ENCODE data around the gene MEMO1.

Gene MEMO1

GRCh38 chr2:31998731-31999383 is 12.0 kb downstream of the MEMO1 start:
- TF ChIP-seq, protein P1, sequence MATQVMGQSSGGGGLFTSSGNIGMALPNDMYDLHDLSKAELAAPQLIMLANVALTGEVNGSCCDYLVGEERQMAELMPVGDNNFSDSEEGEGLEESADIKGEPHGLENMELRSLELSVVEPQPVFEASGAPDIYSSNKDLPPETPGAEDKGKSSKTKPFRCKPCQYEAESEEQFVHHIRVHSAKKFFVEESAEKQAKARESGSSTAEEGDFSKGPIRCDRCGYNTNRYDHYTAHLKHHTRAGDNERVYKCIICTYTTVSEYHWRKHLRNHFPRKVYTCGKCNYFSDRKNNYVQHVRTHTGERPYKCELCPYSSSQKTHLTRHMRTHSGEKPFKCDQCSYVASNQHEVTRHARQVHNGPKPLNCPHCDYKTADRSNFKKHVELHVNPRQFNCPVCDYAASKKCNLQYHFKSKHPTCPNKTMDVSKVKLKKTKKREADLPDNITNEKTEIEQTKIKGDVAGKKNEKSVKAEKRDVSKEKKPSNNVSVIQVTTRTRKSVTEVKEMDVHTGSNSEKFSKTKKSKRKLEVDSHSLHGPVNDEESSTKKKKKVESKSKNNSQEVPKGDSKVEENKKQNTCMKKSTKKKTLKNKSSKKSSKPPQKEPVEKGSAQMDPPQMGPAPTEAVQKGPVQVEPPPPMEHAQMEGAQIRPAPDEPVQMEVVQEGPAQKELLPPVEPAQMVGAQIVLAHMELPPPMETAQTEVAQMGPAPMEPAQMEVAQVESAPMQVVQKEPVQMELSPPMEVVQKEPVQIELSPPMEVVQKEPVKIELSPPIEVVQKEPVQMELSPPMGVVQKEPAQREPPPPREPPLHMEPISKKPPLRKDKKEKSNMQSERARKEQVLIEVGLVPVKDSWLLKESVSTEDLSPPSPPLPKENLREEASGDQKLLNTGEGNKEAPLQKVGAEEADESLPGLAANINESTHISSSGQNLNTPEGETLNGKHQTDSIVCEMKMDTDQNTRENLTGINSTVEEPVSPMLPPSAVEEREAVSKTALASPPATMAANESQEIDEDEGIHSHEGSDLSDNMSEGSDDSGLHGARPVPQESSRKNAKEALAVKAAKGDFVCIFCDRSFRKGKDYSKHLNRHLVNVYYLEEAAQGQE (IDR thresholded peaks at IDR 0.05; ENCODE audit: low read depth) = no peak
- no peak for TF ChIP-seq YY1 (IDR thresholded peaks at IDR 0.05; ENCODE audit: low read depth)
- TF ChIP-seq CEBPB (IDR thresholded peaks at IDR 0.05) = no peak
- no peak for TF ChIP-seq TAF1 (IDR thresholded peaks at IDR 0.05; ENCODE audit: low read depth)
- no peak for TF ChIP-seq RAD21 (IDR thresholded peaks at IDR 0.05; ENCODE audit: low read depth)
- no peak for TF ChIP-seq EP300 (IDR thresholded peaks at IDR 0.05; ENCODE audit: borderline replicate concordance)
- no peak for TF ChIP-seq ZBTB7A (IDR thresholded peaks at IDR 0.05; ENCODE audit: low read depth)
- TF ChIP-seq EGR1 (IDR thresholded peaks at IDR 0.05) = no peak
- TF ChIP-seq, protein P2, sequence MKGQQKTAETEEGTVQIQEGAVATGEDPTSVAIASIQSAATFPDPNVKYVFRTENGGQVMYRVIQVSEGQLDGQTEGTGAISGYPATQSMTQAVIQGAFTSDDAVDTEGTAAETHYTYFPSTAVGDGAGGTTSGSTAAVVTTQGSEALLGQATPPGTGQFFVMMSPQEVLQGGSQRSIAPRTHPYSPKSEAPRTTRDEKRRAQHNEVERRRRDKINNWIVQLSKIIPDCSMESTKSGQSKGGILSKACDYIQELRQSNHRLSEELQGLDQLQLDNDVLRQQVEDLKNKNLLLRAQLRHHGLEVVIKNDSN (IDR thresholded peaks at IDR 0.05) = no peak
- TF ChIP-seq MAX (IDR thresholded peaks at IDR 0.05) = no peak
- no peak for TF ChIP-seq TEAD4 (IDR thresholded peaks at IDR 0.05)
- no peak for TF ChIP-seq TCF12 (IDR thresholded peaks at IDR 0.05; ENCODE audit: low read depth)
- no peak for TF ChIP-seq CREB1 (IDR thresholded peaks at IDR 0.05; ENCODE audit: low read depth)
- TF ChIP-seq FOXM1 (IDR thresholded peaks at IDR 0.05; ENCODE audit: borderline replicate concordance, low read depth) = no peak
- no peak for TF ChIP-seq NFIC (IDR thresholded peaks at IDR 0.05)

GRCh38 chr2:31997653-31998052 is 13.2 kb downstream of the MEMO1 start:
- no peak for TF ChIP-seq YY1 (IDR thresholded peaks at IDR 0.05; ENCODE audit: low read depth)
- TF ChIP-seq TEAD4 (IDR thresholded peaks at IDR 0.05) = no peak
- TF ChIP-seq RAD21 (IDR thresholded peaks at IDR 0.05; ENCODE audit: low read depth) = no peak
- no peak for TF ChIP-seq EGR1 (IDR thresholded peaks at IDR 0.05)
- no peak for TF ChIP-seq CEBPB (IDR thresholded peaks at IDR 0.05)

DNA sequence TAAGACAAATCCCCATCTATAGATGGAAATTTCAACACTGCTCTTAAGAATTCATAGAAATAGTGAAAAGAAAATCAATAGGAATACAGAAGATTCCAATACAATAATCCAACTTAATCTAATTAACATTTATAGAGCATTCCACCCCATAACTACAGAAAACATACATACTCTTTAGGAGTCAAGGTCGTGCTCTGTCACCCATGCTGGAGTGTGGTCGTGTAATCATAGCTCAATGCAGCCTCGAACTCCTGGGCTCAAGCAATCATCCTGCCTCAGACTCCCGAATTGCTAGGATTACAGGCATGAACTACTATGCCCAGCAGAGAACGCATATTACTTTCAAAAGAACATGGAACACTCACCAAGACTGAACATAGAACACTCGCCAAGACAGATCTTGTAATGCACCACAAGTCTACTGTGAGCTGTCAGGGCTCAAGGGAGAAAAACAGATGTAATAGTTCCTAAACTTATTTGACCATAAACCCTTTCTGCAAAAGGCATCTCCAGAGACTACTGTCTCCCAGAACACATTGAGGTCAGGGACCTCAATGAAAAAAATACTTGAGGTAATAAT is 14.1 kb downstream of the MEMO1 start:
- TF ChIP-seq, protein P2 (IDR thresholded peaks at IDR 0.05) = no peak
- TF ChIP-seq, protein P1 (IDR thresholded peaks at IDR 0.05; ENCODE audit: low read depth) = no peak
- TF ChIP-seq CEBPB (IDR thresholded peaks at IDR 0.05) (no peak), MAX (IDR thresholded peaks at IDR 0.05) (no peak), TAF1 (IDR thresholded peaks at IDR 0.05; ENCODE audit: low read depth) (no peak), NFIC (IDR thresholded peaks at IDR 0.05) (no peak), EGR1 (IDR thresholded peaks at IDR 0.05) (no peak), TCF12 (IDR thresholded peaks at IDR 0.05; ENCODE audit: low read depth) (no peak), FOXM1 (IDR thresholded peaks at IDR 0.05; ENCODE audit: borderline replicate concordance, low read depth) (no peak), TEAD4 (IDR thresholded peaks at IDR 0.05) (no peak), YY1 (IDR thresholded peaks at IDR 0.05; ENCODE audit: low read depth) (no peak), ZBTB7A (IDR thresholded peaks at IDR 0.05; ENCODE audit: low read depth) (no peak), CREB1 (IDR thresholded peaks at IDR 0.05; ENCODE audit: low read depth) (no peak), RAD21 (IDR thresholded peaks at IDR 0.05; ENCODE audit: low read depth) (no peak)

DNA sequence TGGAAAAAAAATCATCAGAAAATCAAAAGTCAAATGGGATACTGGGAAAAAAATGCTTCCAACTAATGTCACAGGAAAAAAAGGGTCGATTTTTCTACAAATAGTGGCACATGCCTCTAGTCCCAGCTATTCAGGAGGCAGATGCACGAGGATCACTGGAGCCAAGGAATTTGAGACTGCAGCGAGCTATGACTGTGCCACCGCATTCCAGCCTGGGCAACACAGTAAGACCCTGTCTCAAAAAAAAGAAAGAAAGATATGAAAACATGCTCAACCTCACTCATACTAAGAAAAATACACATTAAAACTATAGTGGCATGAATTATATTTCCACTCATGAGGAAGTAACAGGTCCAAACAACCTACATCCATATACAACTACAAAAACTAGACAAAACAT is 17.9 kb downstream of the MEMO1 start:
- TF ChIP-seq TAF1 (IDR thresholded peaks at IDR 0.05; ENCODE audit: low read depth) = no peak
- TF ChIP-seq MAX (IDR thresholded peaks at IDR 0.05) = no peak
- no peak for TF ChIP-seq CREB1 (IDR thresholded peaks at IDR 0.05; ENCODE audit: low read depth)
- no peak for TF ChIP-seq EP300 (IDR thresholded peaks at IDR 0.05; ENCODE audit: borderline replicate concordance)
- no peak for TF ChIP-seq TCF12 (IDR thresholded peaks at IDR 0.05; ENCODE audit: low read depth)
- no peak for TF ChIP-seq NFIC (IDR thresholded peaks at IDR 0.05)
- TF ChIP-seq TEAD4 (IDR thresholded peaks at IDR 0.05) = no peak
- no peak for TF ChIP-seq ZBTB7A (IDR thresholded peaks at IDR 0.05; ENCODE audit: low read depth)
- no peak for TF ChIP-seq EGR1 (IDR thresholded peaks at IDR 0.05)
- TF ChIP-seq YY1 (IDR thresholded peaks at IDR 0.05; ENCODE audit: low read depth) = no peak
- TF ChIP-seq CEBPB (IDR thresholded peaks at IDR 0.05) = no peak
- TF ChIP-seq, protein P1 (IDR thresholded peaks at IDR 0.05; ENCODE audit: low read depth) = no peak
- TF ChIP-seq, protein P2 (IDR thresholded peaks at IDR 0.05) = no peak
- no peak for TF ChIP-seq FOXM1 (IDR thresholded peaks at IDR 0.05; ENCODE audit: borderline replicate concordance, low read depth)
